Right forelimb (tissue), 1 donor: ENCODE data around the gene SH2D3A.
"Not testable (repeated sequence)": the region's sequence is repeated elsewhere in the genome, so short reads cannot be mapped to it uniquely, and the experiment has no call there.

Experiments
- DNase-seq: peaks from one replicate; pipeline ENCODE4 v3.0.0-alpha.2; 2018

The SH2D3A gene

DNA sequence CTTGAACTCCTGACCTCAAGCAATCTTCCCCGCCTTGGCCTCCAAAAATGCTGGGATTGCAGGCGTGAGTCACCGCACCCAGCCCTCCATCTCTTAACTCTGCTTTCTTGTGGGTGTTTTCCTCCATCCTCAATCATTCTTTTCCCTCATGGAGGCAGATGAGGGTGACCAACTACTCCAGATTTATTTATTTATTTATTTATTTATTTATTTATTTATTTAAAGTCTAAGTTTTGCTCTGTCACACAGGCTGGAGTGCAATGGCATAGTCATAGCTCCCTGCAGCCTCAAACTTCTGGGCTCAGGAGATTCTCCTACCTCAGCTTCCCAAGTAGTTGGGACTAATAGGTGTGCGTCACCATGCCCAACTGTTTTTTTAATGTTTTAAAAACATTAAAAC is 20.2 kb upstream of the SH2D3A start:
- DNase-seq = no peak

- no peak for DNase-seq
These were observed 12.0 kb upstream of the SH2D3A start for GRCh38 chr19:6779206-6779605.

DNA sequence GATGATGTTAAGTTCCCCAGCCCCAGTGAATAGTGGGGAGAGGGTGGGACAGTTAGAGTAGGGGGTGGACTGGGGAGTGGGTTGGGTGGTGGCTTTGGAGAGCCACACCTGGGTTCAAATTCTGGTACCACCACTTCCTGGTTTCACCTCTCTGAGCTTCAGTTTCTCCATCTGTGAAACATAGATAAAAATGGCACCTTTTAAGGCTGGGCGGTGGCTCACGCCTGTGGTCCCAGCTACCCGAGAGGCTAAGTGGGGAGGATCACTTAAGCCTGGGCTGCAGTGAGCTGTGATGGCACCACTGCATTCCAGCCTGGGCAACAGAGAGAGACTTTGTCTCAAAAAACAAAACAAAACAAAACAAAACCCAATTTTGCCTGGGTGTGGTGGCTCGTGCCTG is 11.2 kb upstream of the SH2D3A start:
- no peak for DNase-seq

DNA sequence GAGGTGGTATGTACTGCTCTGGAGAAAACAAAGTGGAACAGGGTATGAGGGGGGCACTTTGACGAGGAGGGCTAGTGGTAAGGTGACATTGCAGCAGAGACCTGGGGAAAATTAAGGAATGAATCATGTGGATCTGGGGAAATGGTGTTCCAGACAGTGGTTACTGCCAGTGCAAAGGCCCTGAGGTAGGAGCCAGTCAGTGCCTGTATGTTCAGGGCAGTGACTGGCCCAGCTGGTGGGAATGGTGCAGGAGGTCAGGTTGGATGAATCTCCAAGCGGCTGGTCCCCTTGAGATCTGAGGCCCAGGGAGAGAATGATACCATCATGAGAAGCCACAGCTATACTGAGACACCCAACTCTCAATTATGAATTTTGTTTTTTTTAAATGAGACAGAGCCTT is 10.2 kb upstream of the SH2D3A start:
- DNase-seq = no peak

DNA sequence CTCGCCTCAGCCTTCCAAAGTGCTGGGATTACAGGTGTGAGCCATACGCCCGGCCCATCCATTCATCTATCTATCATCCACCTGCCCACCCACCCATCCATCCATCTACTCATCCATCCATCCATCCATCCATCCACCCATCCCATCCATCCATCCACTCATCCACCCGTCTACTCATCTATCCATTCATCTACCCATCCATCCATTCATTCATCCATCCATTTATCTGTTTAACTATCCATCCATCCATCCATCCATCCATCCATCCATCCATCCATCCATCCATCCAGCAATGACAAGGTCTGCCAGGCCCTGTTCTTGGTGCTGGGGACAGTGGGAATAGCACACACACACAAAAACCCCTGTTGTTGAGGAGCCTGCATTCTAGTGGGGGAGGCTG is 9.8 kb upstream of the SH2D3A start:
- DNase-seq = no peak

- not testable (repeated sequence) for DNase-seq
These were observed 8.8 kb upstream of the SH2D3A start for GRCh38 chr19:6776045-6776444.

DNA sequence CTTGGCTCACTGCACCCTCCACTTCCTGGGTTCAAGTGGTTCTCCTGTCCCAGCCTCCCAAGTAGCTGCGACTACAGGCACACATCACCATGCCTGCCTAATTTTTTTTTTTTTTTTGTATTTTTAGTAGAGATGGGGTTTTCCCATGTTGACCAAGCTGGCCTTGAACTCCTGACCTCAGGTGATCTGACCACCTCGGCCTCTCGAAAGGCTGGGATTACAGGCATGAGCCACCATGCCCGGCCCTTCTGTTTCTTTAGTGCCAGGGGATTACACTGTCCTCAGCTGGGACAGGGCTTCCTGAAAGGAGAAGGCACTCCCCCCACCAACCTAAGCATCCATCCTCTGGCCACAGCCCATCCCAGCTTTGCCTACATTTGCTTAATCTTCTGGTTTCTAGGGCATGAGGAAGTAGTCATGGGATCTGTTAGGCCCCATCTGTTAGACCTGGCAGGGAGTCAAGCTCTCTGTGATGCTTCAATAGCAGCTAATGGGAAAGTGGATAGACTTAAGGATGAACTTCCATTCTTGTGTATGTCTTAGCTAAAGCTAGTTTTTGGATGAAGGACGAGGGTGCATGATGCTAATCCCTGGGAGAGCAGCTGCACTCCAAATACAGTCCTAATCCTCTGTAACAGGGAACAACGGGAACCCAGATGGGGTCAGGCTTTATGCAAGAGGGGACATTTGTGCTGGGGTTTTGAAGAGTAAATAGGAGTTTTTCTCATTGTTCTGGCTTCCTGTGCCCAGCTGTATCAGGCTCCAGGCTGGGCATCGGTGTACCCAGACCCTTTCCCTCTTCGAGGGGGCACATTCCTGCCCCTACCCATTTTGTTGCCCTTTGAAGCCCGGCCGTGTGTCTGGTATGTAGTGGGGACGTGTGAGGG is 7.8 kb upstream of the SH2D3A start:
- no peak for DNase-seq

- DNase-seq = no peak
These were observed 6.2 kb upstream of the SH2D3A start for GRCh38 chr19:6773323-6773931.

DNA sequence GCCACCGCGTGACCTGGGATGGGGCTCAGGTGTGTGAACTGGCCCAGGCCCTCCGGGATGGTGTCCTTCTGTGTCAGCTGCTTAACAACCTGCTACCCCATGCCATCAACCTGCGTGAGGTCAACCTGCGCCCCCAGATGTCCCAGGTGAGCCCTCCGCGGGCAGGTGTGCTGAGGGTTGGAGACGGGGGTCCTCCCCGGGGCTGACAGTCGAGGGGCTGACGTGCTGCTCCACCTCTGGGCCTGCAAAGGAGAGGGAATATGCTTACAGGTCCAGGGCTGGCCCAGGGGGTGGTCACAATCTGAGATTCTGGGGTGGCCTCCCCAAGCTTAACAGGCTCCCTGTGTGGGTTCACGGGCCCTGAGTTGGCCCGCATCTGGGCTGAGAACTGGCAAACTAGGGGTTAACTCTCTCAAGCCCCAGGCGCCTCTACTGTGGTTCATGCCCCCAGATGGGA is 5.7 kb upstream of the SH2D3A start:
- DNase-seq = no peak

GRCh38 chr19:6772028-6772865 is 5.0 kb upstream of the SH2D3A start, which contains the start of gene VAV1:
TSS of gene VAV1 (plus strand) at chr19:6772708. CDS start at chr19:6772808, 100 bp downstream.
- no peak for DNase-seq

DNA sequence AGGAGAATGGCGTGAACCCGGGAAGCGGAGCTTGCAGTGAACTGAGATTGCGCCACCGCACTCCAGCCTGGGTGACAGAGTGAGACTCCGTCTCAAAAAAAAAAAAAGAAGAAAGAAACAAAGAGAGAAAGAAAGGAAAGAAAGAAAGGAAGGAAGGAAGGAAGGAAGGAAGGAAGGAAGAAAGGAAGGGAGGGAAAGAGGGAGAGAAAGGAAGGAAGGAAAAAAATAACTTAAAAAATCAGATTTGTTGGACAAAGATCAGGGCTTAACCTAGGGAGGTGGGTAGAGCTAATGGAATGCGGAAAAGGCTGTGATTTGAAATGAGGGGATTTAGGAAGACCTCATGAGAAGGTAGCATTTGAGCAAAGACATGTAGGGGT is 4.4 kb upstream of the SH2D3A start:
- DNase-seq = not testable (repeated sequence)

- no peak for DNase-seq
These were observed 1.9 kb upstream of the SH2D3A start for GRCh38 chr19:6769006-6769619.

DNA sequence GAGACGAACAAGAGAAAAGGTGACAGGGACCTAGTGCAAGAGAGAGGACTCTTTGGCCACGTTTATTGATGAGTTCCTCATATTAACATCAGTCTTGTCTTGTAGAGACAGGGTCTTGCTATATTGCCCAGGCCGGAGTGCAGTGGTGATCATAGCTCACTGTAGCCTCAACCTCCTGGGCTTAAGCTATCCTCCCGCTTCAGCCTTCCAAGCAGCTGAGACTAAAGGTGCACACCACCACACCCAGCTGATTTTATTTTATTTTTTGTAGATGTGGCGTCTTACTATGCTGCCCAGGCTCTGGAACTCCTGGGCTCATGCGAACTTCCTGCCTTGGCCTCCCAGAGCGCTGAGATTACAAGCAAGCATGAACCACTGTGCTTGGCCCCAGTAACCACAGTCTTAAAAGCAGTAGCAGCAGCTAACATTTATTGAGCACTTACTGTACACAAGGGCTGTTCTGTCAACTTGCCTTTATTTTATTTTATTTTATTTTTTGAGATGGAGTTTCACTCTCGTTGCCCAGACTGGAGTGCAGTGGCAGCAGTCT is 1.1 kb upstream of the SH2D3A start:
- no peak for DNase-seq

- no peak for DNase-seq
These were observed 216 bp downstream of the SH2D3A start for GRCh38 chr19:6767081-6767356.

DNA sequence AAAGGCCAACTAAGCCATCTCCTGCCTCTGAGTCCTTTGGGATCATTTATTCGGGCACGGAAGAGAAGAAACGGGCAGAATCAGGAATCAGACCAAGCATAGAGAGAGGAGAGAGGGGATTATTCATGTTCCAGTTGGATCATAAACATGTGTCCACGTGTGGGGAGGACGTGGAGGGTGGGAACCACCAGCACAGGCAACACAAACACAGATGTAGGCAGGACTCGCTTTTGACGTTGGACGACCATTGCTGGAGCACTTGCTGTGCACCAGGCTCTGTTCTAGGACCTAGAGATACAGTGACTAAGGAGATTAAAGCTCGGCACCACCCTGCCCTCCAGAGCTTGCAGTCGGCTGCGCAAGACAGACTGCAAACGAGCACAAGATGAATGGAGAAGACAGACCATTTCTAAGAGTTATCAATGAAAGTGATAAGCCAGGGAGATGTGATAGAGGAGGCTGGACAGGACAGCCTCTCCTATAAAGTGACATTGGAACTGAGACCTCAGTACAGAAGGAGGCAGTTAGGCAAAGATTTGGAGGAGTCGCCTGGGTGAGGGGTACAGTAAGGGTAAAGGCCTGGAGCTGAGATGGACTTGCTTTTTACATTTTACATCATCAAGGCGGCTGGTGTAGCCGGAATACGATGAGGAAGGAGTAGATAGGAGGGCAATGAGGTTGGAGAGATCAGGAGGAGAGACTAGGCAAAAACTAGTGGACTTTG is 716 bp downstream of the SH2D3A start:
- no peak for DNase-seq

DNA sequence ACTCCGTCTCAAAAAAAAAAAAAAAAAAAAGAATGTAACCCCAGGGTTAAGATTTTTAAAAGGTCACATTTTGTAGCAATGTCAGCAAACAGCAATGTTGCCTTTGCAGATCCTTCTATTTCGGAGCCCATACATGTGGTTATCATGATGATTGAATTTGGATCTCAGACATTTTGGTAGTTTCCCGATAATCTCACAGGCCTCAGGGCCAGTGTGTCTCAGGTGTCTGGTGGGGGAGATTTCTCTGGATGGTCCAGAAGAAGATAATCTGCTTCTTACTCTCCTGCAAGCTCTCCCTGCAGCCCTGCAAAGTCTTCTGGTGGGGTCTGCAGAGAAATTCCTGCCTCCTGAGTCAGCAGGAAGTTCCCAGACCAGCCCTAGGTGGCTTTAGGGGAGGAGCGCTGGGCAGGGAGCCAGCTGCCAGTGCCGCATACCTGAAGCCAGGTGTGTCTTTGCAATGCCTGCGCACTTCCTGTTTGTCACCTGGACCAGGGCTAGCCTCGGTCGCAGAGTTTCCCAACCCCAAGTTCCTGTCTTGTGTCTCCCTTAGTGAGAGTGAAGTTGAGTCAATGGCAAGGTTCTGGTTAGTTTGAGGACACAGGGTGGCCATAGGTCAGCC is 1.4 kb downstream of the SH2D3A start:
- no peak for DNase-seq

GRCh38 chr19:6762253-6762797 is 4.9 kb downstream of the SH2D3A start:
- not testable (repeated sequence) for DNase-seq

DNA sequence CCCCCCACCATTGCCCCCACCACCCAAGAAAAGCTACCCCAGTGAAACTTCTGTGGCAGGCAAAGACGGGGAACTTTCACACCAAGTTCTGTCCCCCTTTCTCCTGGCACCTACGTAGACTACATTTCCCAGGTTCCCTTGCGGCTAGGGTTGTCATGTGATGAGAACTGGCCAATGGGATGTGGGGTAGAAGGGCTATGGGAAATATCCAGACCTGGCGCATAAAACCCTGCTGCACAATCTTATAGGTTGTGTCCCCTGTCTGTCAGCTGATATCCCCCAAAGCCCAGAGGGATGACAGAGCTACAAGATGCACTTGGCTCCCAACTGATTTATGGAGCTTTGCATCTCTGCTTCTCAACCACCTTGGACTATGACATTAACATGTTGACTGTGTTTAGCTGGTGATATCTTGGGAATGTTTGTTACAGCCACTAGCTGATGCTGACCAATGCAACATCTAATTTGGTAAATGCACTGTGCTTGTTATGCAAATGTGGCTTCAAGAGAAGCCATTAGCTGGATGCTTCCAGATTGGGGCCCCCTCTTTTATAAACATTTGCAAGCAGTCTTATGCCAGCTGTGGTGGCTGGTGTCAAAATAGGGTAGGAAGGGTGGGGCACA is 6.1 kb downstream of the SH2D3A start:
- DNase-seq = no peak

- no peak for DNase-seq
These were observed 6.6 kb downstream of the SH2D3A start for GRCh38 chr19:6760606-6761005.

GRCh38 chr19:6754653-6755463 is 12.4 kb downstream of the SH2D3A start:
- no peak for DNase-seq
